HepG2 (cell line): ENCODE data around the gene CACNG5. TPM values are rescaled to one million over a fixed set of nuclear protein-coding genes. Genes with fewer than 3 reads are reported as not detected.

Experiments used
- ATAC-seq: fragments of 200-7000 bp; cut with Tn5 transposase; 3 replicates; pipeline ENCODE4 v1.9.1; 2020; ENCODE audit warnings: mild to moderate bottlenecking, moderate library complexity
- BruUV-seq: library from RNA; stranded (reverse); fragments of 400-500 nt; replicated peaks from 2 replicates; lab custom pipeline; 2021; lab: Mats Ljungman, UMichigan
- CTCF ChIA-PET: fragments of 300-600 bp; formaldehyde crosslinking; extraction: SDS; loops from one replicate; lab custom pipeline; 2021; ENCODE audit warnings: low total read pairs, inconsistent platforms, low intra/inter-chr PET ratio; lab: Yijun Ruan, JAX
- POLR2A ChIA-PET: fragments of 350-600 bp; sonication (Branson Sonifier 250); formaldehyde crosslinking; loops from one replicate; lab custom pipeline; 2020; ENCODE audit warnings: antibody characterized with exemption, inconsistent platforms; lab: Yijun Ruan, JAX
- DNase-seq: peaks from one replicate; pipeline ENCODE4 v3.0.0-alpha.2; 2015; ENCODE audit warnings: low spot score
- FAIRE-seq: peaks from 3 replicates; lab custom pipeline; 2011; peaks lifted over from hg19 to GRCh38; lab: Jason Lieb, UNC
- H2AFZ ChIP-seq: one replicate; pipeline ENCODE4 v1.6.1; 2011; ENCODE audit warnings: low read length, inconsistent platforms
- H3K27ac ChIP-seq: fragments of 300-600 bp; 3 replicates; pipeline ENCODE4 v1.8.0; 2011; ENCODE audit warnings: mixed run types, mild to moderate bottlenecking, mixed read lengths, low read length, inconsistent platforms; ENCODE audit not compliant: insufficient read depth; ENCODE audit errors: extremely low read length
- H3K27me3 ChIP-seq, 2 experiments: fragments of 200-600 bp in 1 of 2; 2 replicates in 1 of 2; 3 replicates in 1 of 2; pipeline versions ENCODE4 v1.6.0 to v1.8.0; 2011; ENCODE audit warnings: low read length in 2 of 2, mild to moderate bottlenecking in 2 of 2, moderate library complexity in 2 of 2, inconsistent platforms in 1 of 2; ENCODE audit not compliant: insufficient read depth in 2 of 2, control insufficient read depth in 1 of 2
- H3K36me3 ChIP-seq, 2 experiments: fragments of 200-600 bp in 1 of 2; replicated peaks in 1 of 2; 2 replicates in 1 of 2; 3 replicates in 1 of 2; pipeline versions ENCODE4 v1.5.1 to v1.8.0; 2011; ENCODE audit warnings: low read length in 2 of 2, inconsistent platforms in 1 of 2; ENCODE audit not compliant: insufficient read depth in 2 of 2, control insufficient read depth in 1 of 2
- H3K4me1 ChIP-seq: 2 replicates; pipeline ENCODE4 v1.5.1; 2012; ENCODE audit warnings: low read length, inconsistent platforms; ENCODE audit not compliant: insufficient read depth
- H3K4me2 ChIP-seq: 2 replicates; pipeline ENCODE4 v1.6.0; 2011; ENCODE audit warnings: low read depth, low read length, inconsistent platforms
- H3K4me3 ChIP-seq, 3 experiments: fragments of 200-600 bp in 1 of 3; sonication (generic), shearing (Covaris generic) in 1 of 3; replicated peaks in 1 of 3; 2 replicates each; pipeline ENCODE4 v1.5.1; 2011 to 2016; ENCODE audit warnings: low read length in 3 of 3, inconsistent platforms in 2 of 3, low read depth in 2 of 3, mild to moderate bottlenecking in 2 of 3, control low read depth in 1 of 3, mixed read lengths in 1 of 3; ENCODE audit not compliant: insufficient read depth in 1 of 3
- H3K79me2 ChIP-seq: one replicate; pipeline ENCODE4 v1.6.1; 2011; ENCODE audit warnings: low read length, inconsistent platforms; ENCODE audit not compliant: insufficient read depth
- H3K9ac ChIP-seq: 2 replicates; pipeline ENCODE4 v1.6.0; 2011; ENCODE audit warnings: mild to moderate bottlenecking, low read depth, low read length, inconsistent platforms; ENCODE audit not compliant: insufficient read depth
- H3K9me3 ChIP-seq: 2 replicates; pipeline ENCODE4 v1.5.1; 2012; ENCODE audit warnings: mild to moderate bottlenecking, low read length
- H4K20me1 ChIP-seq: 2 replicates; pipeline ENCODE4 v1.6.0; 2011; ENCODE audit warnings: inconsistent platforms, mild to moderate bottlenecking, low read length, moderate library complexity; ENCODE audit not compliant: insufficient read depth
- KLF12 ChIP-seq: sonication (generic); formaldehyde crosslinking; IDR thresholded peaks from 2 replicates; pipeline ENCODE4 v1.4.0; 2020; ENCODE audit warnings: missing genetic modification reagents, borderline replicate concordance
- RAD21 ChIP-seq: fragments of 450-650 bp; formaldehyde crosslinking; IDR thresholded peaks from 2 replicates; pipeline ENCODE4 v1.5.0; 2020; ENCODE audit warnings: mild to moderate bottlenecking
- THYN1 ChIP-seq: sonication (generic); formaldehyde crosslinking; IDR thresholded peaks from 2 replicates; pipeline ENCODE4 v1.8.1; 2023; ENCODE audit warnings: low read depth, mild to moderate bottlenecking, moderate library complexity, missing genetic modification reagents, borderline replicate concordance
- ZBTB46 ChIP-seq: sonication (generic); formaldehyde crosslinking; IDR thresholded peaks from 2 replicates; pipeline ENCODE4 v1.4.0; 2020; ENCODE audit warnings: mild to moderate bottlenecking, missing genetic modification reagents, borderline replicate concordance
- ZNF225 ChIP-seq: sonication (generic); formaldehyde crosslinking; IDR thresholded peaks from 2 replicates; pipeline ENCODE4 v1.4.0; 2020; ENCODE audit warnings: mild to moderate bottlenecking, missing genetic modification reagents
- WGBS: methylation state at CpG from one replicate; pipeline ENCODE4 v1.1.6; 2017; ENCODE audit warnings: low lambda C conversion rate; 5-methylcytosine and 5-hydroxymethylcytosine counted together
- in situ Hi-C: cut with HindIII; loops from 2 replicates; pipeline ENCODE4 v1.10.0; 2017; ENCODE audit warnings: low pct_unique_long_range_greater_than_20kb; ENCODE audit not compliant: extremely low pct_ligation_motif_present
- intact Hi-C: fragments of 100-400 bp; cut with micrococcal nuclease; formaldehyde crosslinking; loops from one replicate; pipeline ENCODE4 v1.10.0; 2022; ENCODE audit not compliant: unreplicated experiment
- polyA plus RNA-seq, 8 experiments: library from polyadenylated mRNA; depleted of rRNA in 3 of 8; stranded (reverse) in 7 of 8; unstranded in 1 of 8; fragments of >200 nt; fragmentation: Illumina TruSeq in 4 of 8; extraction: Trizol in 4 of 8; gene quantifications; 2 replicates each; pipeline versions ENCODE4 v1.2.1 to v1.2.3, GENCODE V29; 2011 to 2016; ENCODE audit warnings: low read depth in 4 of 8, missing spikeins in 1 of 8, mixed read lengths in 1 of 8; ENCODE audit not compliant: insufficient read depth in 1 of 8
- total RNA-seq, 5 experiments: library from RNA; depleted of rRNA; stranded (reverse); fragments of >200 nt; fragmentation: Illumina TruSeq; extraction: Trizol; gene quantifications; 2 replicates each; pipeline ENCODE4 v1.2.3, GENCODE V29; 2016; ENCODE audit warnings: low read depth in 1 of 5
- TF ChIP-seq, protein P1 (sequence below): sonication (generic); formaldehyde crosslinking; IDR thresholded peaks from 2 replicates; pipeline ENCODE4 v1.5.1; 2020; ENCODE audit warnings: missing genetic modification reagents, mild to moderate bottlenecking, borderline replicate concordance
- TF ChIP-seq, protein P2 (sequence below): sonication (generic); formaldehyde crosslinking; IDR thresholded peaks from 2 replicates; pipeline ENCODE4 v1.5.1; 2020; ENCODE audit warnings: missing genetic modification reagents, mild to moderate bottlenecking, borderline replicate concordance

The CACNG5 gene
- total and polyA plus RNA-seq, 2 of the 13 experiments (the other 11 are each of a cell fraction or from before 2014, with no cell fraction given), result not detected

DNA sequence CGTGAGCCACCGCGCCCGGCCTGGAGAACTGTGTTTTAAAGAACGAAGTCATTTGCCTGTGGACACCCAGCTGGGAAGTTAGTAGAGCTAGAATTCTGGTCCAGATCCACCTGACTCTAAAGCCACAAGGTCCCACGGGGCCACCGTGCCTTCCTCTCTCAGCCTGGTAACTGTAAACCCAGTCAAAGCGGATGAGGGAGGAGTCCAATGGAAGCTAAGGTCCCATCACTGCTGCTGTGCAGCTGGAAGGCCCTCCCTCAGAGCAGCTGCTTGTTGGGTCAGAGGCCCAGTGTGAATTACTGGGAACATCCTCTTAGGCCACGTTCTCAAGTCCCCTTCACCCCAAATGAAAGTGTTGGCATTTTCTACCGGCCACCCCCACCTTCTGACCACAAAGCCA, 48.8 kb upstream of the CACNG5 start (continued):
- TF ChIP-seq, protein P1, sequence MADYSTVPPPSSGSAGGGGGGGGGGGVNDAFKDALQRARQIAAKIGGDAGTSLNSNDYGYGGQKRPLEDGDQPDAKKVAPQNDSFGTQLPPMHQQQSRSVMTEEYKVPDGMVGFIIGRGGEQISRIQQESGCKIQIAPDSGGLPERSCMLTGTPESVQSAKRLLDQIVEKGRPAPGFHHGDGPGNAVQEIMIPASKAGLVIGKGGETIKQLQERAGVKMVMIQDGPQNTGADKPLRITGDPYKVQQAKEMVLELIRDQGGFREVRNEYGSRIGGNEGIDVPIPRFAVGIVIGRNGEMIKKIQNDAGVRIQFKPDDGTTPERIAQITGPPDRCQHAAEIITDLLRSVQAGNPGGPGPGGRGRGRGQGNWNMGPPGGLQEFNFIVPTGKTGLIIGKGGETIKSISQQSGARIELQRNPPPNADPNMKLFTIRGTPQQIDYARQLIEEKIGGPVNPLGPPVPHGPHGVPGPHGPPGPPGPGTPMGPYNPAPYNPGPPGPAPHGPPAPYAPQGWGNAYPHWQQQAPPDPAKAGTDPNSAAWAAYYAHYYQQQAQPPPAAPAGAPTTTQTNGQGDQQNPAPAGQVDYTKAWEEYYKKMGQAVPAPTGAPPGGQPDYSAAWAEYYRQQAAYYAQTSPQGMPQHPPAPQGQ (CRISPR knock-in tag), result no peak
- TF ChIP-seq ZNF225 (CRISPR knock-in tag) (no peak), RAD21 (CRISPR knock-in tag) (no peak), THYN1 (CRISPR knock-in tag) (no peak)

- TF ChIP-seq ZBTB46 (CRISPR knock-in tag) (no peak), KLF12 (no peak)
- TF ChIP-seq, protein P2, sequence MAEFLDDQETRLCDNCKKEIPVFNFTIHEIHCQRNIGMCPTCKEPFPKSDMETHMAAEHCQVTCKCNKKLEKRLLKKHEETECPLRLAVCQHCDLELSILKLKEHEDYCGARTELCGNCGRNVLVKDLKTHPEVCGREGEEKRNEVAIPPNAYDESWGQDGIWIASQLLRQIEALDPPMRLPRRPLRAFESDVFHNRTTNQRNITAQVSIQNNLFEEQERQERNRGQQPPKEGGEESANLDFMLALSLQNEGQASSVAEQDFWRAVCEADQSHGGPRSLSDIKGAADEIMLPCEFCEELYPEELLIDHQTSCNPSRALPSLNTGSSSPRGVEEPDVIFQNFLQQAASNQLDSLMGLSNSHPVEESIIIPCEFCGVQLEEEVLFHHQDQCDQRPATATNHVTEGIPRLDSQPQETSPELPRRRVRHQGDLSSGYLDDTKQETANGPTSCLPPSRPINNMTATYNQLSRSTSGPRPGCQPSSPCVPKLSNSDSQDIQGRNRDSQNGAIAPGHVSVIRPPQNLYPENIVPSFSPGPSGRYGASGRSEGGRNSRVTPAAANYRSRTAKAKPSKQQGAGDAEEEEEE, result no peak
- DNase-seq, result no peak
- intact Hi-C loops, result no loop called here
- ATAC-seq, result no peak
- Histone ChIP-seq H3K4me1 (no peaks in the 10 kb centered on the region), H3K36me3 (peaks cover 20 to 52% of the 10 kb centered on the region in 2 experiments; a peak in 4 of 5 replicates), H3K27me3 (no peaks in the 10 kb centered on the region), H3K27ac (no peak overlapping the region), H2AFZ (no peak overlapping the region), H3K9ac (no peak overlapping the region), H3K4me3 (no peak overlapping the region), H3K4me2 (no peak overlapping the region), H4K20me1 (no peaks in the 10 kb centered on the region), H3K9me3 (no peaks in the 10 kb centered on the region), H3K79me2 (no peaks in the 10 kb centered on the region)
- in situ Hi-C loops, result no loop called here
- POLR2A ChIA-PET, result no interaction called here
- no peak for FAIRE-seq
- CTCF ChIA-PET, result no interaction called here
- WGBS, result 93% methylated on average over 3 of the region's 3 CpGs
- BruUV-seq, result no TSS peak
Observed at GRCh38 chr17:66787914-66788313, 47.0 kb upstream of the CACNG5 start.
